ENCODE data around the gene LOXHD1. TPM values are rescaled to one million over a fixed set of nuclear protein-coding genes. Genes with fewer than 3 reads are reported as not detected.

The LOXHD1 gene
- total and polyA plus RNA-seq, 2 of the 4 experiments (the other 2 are of a cell fraction), result not detected

GRCh38 chr18:46459789-46460455 is 197.1 kb downstream of the LOXHD1 start:
- Histone ChIP-seq H3K4me3 (ENCODE audit: insufficient read depth, low read depth, low read length) (no peak overlapping the region), H2AK5ac (ENCODE audit: low read depth, low read length) (no peak overlapping the region), H4K5ac (ENCODE audit: low read depth, low read length) (no peak overlapping the region), H3K79me1 (ENCODE audit: low read depth in 1 of 2, low read length in 2 of 2) (no peaks in the 10 kb centered on the region), H4K20me1 (ENCODE audit: insufficient read depth, low read length) (no peaks in the 10 kb centered on the region), H2AK9ac (replicated peaks; ENCODE audit: low read depth, low read length, poor library complexity) (no peak overlapping the region), H4K91ac (ENCODE audit: insufficient read depth, low read depth, low read length) (no peak overlapping the region), H2BK120ac (ENCODE audit: low read depth, low read length) (no peak overlapping the region), H2BK15ac (ENCODE audit: low read depth, low read length) (no peak overlapping the region), H3K23ac (ENCODE audit: low read depth, low read length) (no peak overlapping the region), H3K9me3 (ENCODE audit: control insufficient read depth, insufficient read depth, low read length) (no peaks in the 10 kb centered on the region), H3K4me2 (ENCODE audit: low read depth, low read length) (no peak overlapping the region), H3K14ac (replicated peaks; ENCODE audit: low read depth, low read length) (no peak overlapping the region), H2BK20ac (ENCODE audit: low read depth, low read length) (no peak overlapping the region), H3K4ac (ENCODE audit: low read depth, low read length) (no peak overlapping the region), H3K27me3 (ENCODE audit: control insufficient read depth, insufficient read depth, low read length) (no peaks in the 10 kb centered on the region; the same call in 1 of the 2 replicates), H3K9me1 (ENCODE audit: insufficient read depth, low read length) (no peaks in the 10 kb centered on the region), H3K27ac (ENCODE audit: insufficient read depth, low read length) (no peak overlapping the region), H2BK5ac (ENCODE audit: low read depth, low read length, poor library complexity, severe bottlenecking) (no peak overlapping the region), H2AFZ (replicated peaks; ENCODE audit: low read length, poor library complexity) (no peak overlapping the region), H3K4me1 (ENCODE audit: control insufficient read depth, insufficient read depth, low read length) (no peaks in the 10 kb centered on the region), H3K56ac (ENCODE audit: extremely low read depth, insufficient read depth, low read length) (no peak overlapping the region), H3K18ac (ENCODE audit: low read depth, low read length) (no peak overlapping the region), H3K9ac (ENCODE audit: low read depth, low read length) (no peak overlapping the region), H4K8ac (ENCODE audit: low read depth in 2 of 2, low read length in 2 of 2) (no peak overlapping the region), H3K36me3 (ENCODE audit: control insufficient read depth, insufficient read depth, low read length) (no peaks in the 10 kb centered on the region)
- BruUV-seq (replicated peaks), result no TSS peak
- ChIA-PET POLR2A (ENCODE audit: unreplicated experiment) (no interaction called here), CTCF (no interaction called here)
- intact Hi-C loops (cut with micrococcal nuclease), result no loop called here
- 78% methylated on average over 2 of the region's 19 CpGs; no CpG with 5 or more reads in 1 of the 2 experiments for WGBS, 2 experiments (ENCODE audit: extremely low coverage in 2 of 2, insufficient read length in 1 of 2)
- DNase-seq (no peak), ATAC-seq (ENCODE audit: low read depth) (no peak)
- TF ChIP-seq MXI1 (IDR thresholded peaks at IDR 0.05; ENCODE audit: borderline replicate concordance, low read depth, low read length), result no peak
- TF ChIP-seq CTCF (conservative IDR thresholded peaks at IDR 0.05; ENCODE audit: low read depth, low read length), result no peak
- no peak for TF ChIP-seq MAFK (IDR thresholded peaks at IDR 0.05; ENCODE audit: low read depth, low read length)
- no peak for TF ChIP-seq CEBPB (IDR thresholded peaks at IDR 0.05; ENCODE audit: low read depth, low read length)
- TF ChIP-seq NFE2L2 (IDR thresholded peaks at IDR 0.05; ENCODE audit: low read depth, low read length), result no peak
- no peak for TF ChIP-seq BHLHE40 (IDR thresholded peaks at IDR 0.05; ENCODE audit: low read depth, low read length)
- TF ChIP-seq MAZ (IDR thresholded peaks at IDR 0.05; ENCODE audit: borderline replicate concordance, low read depth, low read length), result no peak
- TF ChIP-seq ELK1 (IDR thresholded peaks at IDR 0.05; ENCODE audit: borderline replicate concordance, low read depth, low read length), result no peak
- TF ChIP-seq RFX5 (IDR thresholded peaks at IDR 0.05; ENCODE audit: low read depth, low read length), result no peak
- in situ Hi-C loops (cut with MboI; ENCODE audit: low sequenced_read_pairs), result no loop called here
- dilution Hi-C loops (cut with HindIII; ENCODE audit: low sequenced_read_pairs, unreplicated experiment), result no loop called here
